GM12878 (cell line): Measurements from ENCODE around the gene GALNTL6. TPM values are rescaled to one million over a fixed set of nuclear protein-coding genes. Genes with fewer than 3 reads are reported as not detected.

Experiments used
- ATAC-seq: fragments of 200-7000 bp; cut with Tn5 transposase; 3 replicates; pipeline ENCODE4 v1.9.1; 2020; ENCODE audit warnings: mild to moderate bottlenecking, moderate library complexity
- BruUV-seq: library from RNA; stranded (reverse); fragments of 400-500 nt; replicated peaks from 2 replicates; lab custom pipeline; 2021; lab: Mats Ljungman, UMichigan
- CTCF ChIA-PET: fragments of 300-600 bp; sonication (Branson Sonifier 250); formaldehyde crosslinking; extraction: SDS; loops from one replicate; lab custom pipeline; 2021; ENCODE audit warnings: inconsistent platforms; lab: Yijun Ruan, JAX
- POLR2A ChIA-PET: fragments of 350-600 bp; formaldehyde crosslinking; extraction: SDS; loops from one replicate; lab custom pipeline; 2021; ENCODE audit warnings: inconsistent platforms; lab: Charles Lee
- RAD21 ChIA-PET: fragments of 300-600 bp; sonication (Branson Sonifier 250); formaldehyde crosslinking; loops from one replicate; lab custom pipeline; 2023; ENCODE audit warnings: antibody characterized with exemption; ENCODE audit not compliant: unreplicated experiment; lab: Charles Lee
- SMC1A ChIA-PET: fragments of 300-600 bp; sonication (Branson Sonifier 250); formaldehyde crosslinking; loops from one replicate; lab custom pipeline; 2023; ENCODE audit not compliant: unreplicated experiment, uncharacterized antibody; lab: Charles Lee
- DNase-seq: peaks from one replicate; pipeline ENCODE4 v3.0.0-alpha.2; 2011; ENCODE audit warnings: low read depth, low spot score
- FAIRE-seq: peaks from 3 replicates; lab custom pipeline; 2011; peaks lifted over from hg19 to GRCh38; lab: Jason Lieb, UNC
- H2AFZ ChIP-seq: 2 replicates; pipeline ENCODE4 v1.6.0; 2011; ENCODE audit warnings: low read depth, low read length, control low read depth; ENCODE audit not compliant: control insufficient read depth
- H3K27ac ChIP-seq: 2 replicates; pipeline ENCODE4 v1.5.1; 2011; ENCODE audit warnings: control low read depth; ENCODE audit not compliant: control insufficient read depth, insufficient read depth
- H3K27me3 ChIP-seq, 2 experiments: replicated peaks in 1 of 2; 2 replicates each; pipeline versions ENCODE4 v1.6.0 to v1.6.1; 2011; ENCODE audit warnings: low read length in 1 of 2; ENCODE audit not compliant: control insufficient read depth in 2 of 2, insufficient read depth in 2 of 2
- H3K36me3 ChIP-seq, 2 experiments: 2 replicates each; pipeline ENCODE4 v1.5.1; 2011; ENCODE audit warnings: low read length in 1 of 2; ENCODE audit not compliant: control insufficient read depth in 2 of 2, insufficient read depth in 2 of 2
- H3K4me1 ChIP-seq: 2 replicates; pipeline ENCODE4 v1.6.1; 2011; ENCODE audit warnings: mild to moderate bottlenecking, low read length, moderate library complexity, mixed read lengths; ENCODE audit not compliant: control insufficient read depth, insufficient read depth
- H3K4me2 ChIP-seq: 2 replicates; pipeline ENCODE4 v1.6.0; 2011; ENCODE audit warnings: control low read depth; ENCODE audit not compliant: control insufficient read depth, insufficient read depth
- H3K4me3 ChIP-seq: fragments of 200-600 bp; sonication (generic); 2 replicates; pipeline ENCODE4 v1.5.1; 2016
- H3K79me2 ChIP-seq: 2 replicates; pipeline ENCODE4 v1.6.0; 2011; ENCODE audit warnings: low read length; ENCODE audit not compliant: control insufficient read depth, insufficient read depth
- H3K9ac ChIP-seq: 2 replicates; pipeline ENCODE4 v1.8.0; 2011; ENCODE audit warnings: low read length, control low read depth, mixed read lengths; ENCODE audit not compliant: control insufficient read depth, insufficient read depth
- H3K9me3 ChIP-seq: replicated peaks from 3 replicates; pipeline ENCODE4 v1.5.1; 2011; ENCODE audit warnings: mild to moderate bottlenecking, low read length; ENCODE audit not compliant: control insufficient read depth, insufficient read depth
- H4K20me1 ChIP-seq: 2 replicates; pipeline ENCODE4 v1.6.0; 2011; ENCODE audit not compliant: control insufficient read depth, insufficient read depth
- ASH2L ChIP-seq: fragments of 300-600, 200-600 bp; sonication (generic); IDR thresholded peaks from 2 replicates; pipeline ENCODE4 v1.6.1; 2017; ENCODE audit warnings: low read depth, mild to moderate bottlenecking, borderline replicate concordance
- BMI1 ChIP-seq: fragments of 450-650 bp; IDR thresholded peaks from 2 replicates; pipeline ENCODE4 v1.6.1; 2016; ENCODE audit warnings: mild to moderate bottlenecking, moderate library complexity, borderline replicate concordance
- BRCA1 ChIP-seq: IDR thresholded peaks from 2 replicates; pipeline ENCODE4 v1.6.1; 2011; ENCODE audit warnings: low read depth, low read length, improper control_type of control experiment
- CBX5 ChIP-seq: sonication (generic); IDR thresholded peaks from 2 replicates; pipeline ENCODE4 v1.6.1; 2016; ENCODE audit warnings: low read depth, moderate library complexity, mild to moderate bottlenecking, inconsistent platforms
- CEBPZ ChIP-seq: fragments of 150-350 bp; IDR thresholded peaks from 2 replicates; pipeline ENCODE4 v1.6.1; 2016; ENCODE audit warnings: low read depth, low read length
- EGR1 ChIP-seq, 2 experiments: IDR thresholded peaks; 1 replicate in 1 of 2; 2 replicates in 1 of 2; pipeline ENCODE4 v1.6.1; 2011 to 2012; ENCODE audit warnings: low read depth in 2 of 2, low read length in 2 of 2, borderline replicate concordance in 1 of 2, mild to moderate bottlenecking in 1 of 2, moderate library complexity in 1 of 2
- ESRRA ChIP-seq: IDR thresholded peaks from 2 replicates; pipeline ENCODE4 v1.6.1; 2012; ENCODE audit warnings: mild to moderate bottlenecking, low read length, improper control_type of control experiment
- IKZF2 ChIP-seq, 2 experiments: fragments of 450-650 bp; IDR thresholded peaks; 2 replicates each; pipeline ENCODE4 v1.6.1; 2017; ENCODE audit warnings: mild to moderate bottlenecking in 2 of 2, moderate library complexity in 2 of 2
- KLF5 ChIP-seq: fragments of 450-650 bp; IDR thresholded peaks from 2 replicates; pipeline ENCODE4 v1.6.1; 2014; ENCODE audit warnings: mild to moderate bottlenecking; ENCODE audit not compliant: partially characterized antibody
- MTA3 ChIP-seq: IDR thresholded peaks from 2 replicates; pipeline ENCODE4 v1.6.1; 2012; ENCODE audit warnings: low read length, inconsistent platforms, borderline replicate concordance
- NFYA ChIP-seq: IDR thresholded peaks from 2 replicates; pipeline ENCODE4 v1.6.1; 2011; ENCODE audit warnings: low read depth, mild to moderate bottlenecking, low read length, improper control_type of control experiment, borderline replicate concordance
- PRDM15 ChIP-seq: fragments of 450-650 bp; formaldehyde crosslinking; IDR thresholded peaks from 2 replicates; pipeline ENCODE4 v1.4.0; 2020; ENCODE audit warnings: mild to moderate bottlenecking, moderate library complexity
- RAD51 ChIP-seq: fragments of 450-650 bp; IDR thresholded peaks from 2 replicates; pipeline ENCODE4 v1.6.1; 2016; ENCODE audit warnings: moderate library complexity, mild to moderate bottlenecking, inconsistent platforms
- SKIL ChIP-seq: fragments of 450-650 bp; IDR thresholded peaks from 2 replicates; pipeline ENCODE4 v1.6.1; 2017; ENCODE audit warnings: mild to moderate bottlenecking, low read depth, inconsistent platforms; ENCODE audit not compliant: poor library complexity, severe bottlenecking
- SMAD5 ChIP-seq: IDR thresholded peaks from 2 replicates; pipeline ENCODE4 v1.6.1; 2016; ENCODE audit warnings: antibody characterized with exemption, low read depth
- TAF1 ChIP-seq: IDR thresholded peaks from 2 replicates; pipeline ENCODE4 v1.6.1; 2011; ENCODE audit warnings: mild to moderate bottlenecking, low read depth, low read length, borderline replicate concordance
- WRNIP1 ChIP-seq: IDR thresholded peaks from 2 replicates; pipeline ENCODE4 v1.6.1; 2011; ENCODE audit warnings: low read depth, low read length, improper control_type of control experiment, borderline replicate concordance
- WGBS: methylation state at CpG from one replicate; pipeline ENCODE4 v1.1.6; 2016; ENCODE audit warnings: low lambda C conversion rate; ENCODE audit not compliant: insufficient replicate concordance, insufficient coverage; ENCODE audit errors: missing lambda C conversion rate; 5-methylcytosine and 5-hydroxymethylcytosine counted together
- in situ Hi-C: fragments of 300-500 bp; cut with MboI; formaldehyde crosslinking; loops from 9 replicates; pipeline ENCODE4 v1.14.3; 2018; ENCODE audit warnings: mixed read lengths
- intact Hi-C: fragments of 100-400 bp; cut with micrococcal nuclease; formaldehyde crosslinking; loops from one replicate; pipeline ENCODE4 v1.14.2; 2022; ENCODE audit not compliant: unreplicated experiment
- polyA plus RNA-seq, 11 experiments: library from polyadenylated mRNA; depleted of rRNA in 4 of 11; unstranded in 6 of 11; stranded (reverse) in 5 of 11; fragments of >200 nt; fragmentation: Nextera tagmentation in 4 of 11; fragmentation: Illumina TruSeq in 1 of 11; extraction: Ambion mirVana in 4 of 11; extraction: Trizol in 1 of 11; gene quantifications; 1 replicate in 1 of 11; 2 replicates in 10 of 11; pipeline versions ENCODE4 v1.2.1 to v1.2.3, GENCODE V29; 2011 to 2016; ENCODE audit warnings: inconsistent platforms in 2 of 11, missing spikeins in 2 of 11, low read depth in 1 of 11
- total RNA-seq, 4 experiments: library from RNA; depleted of rRNA in 3 of 4; stranded (reverse); fragments of >200 nt in 3 of 4; fragmentation: Illumina TruSeq in 1 of 4; extraction: Trizol in 1 of 4; gene quantifications; 2 replicates each; pipeline versions ENCODE4 v1.2.1 to v1.2.3, GENCODE V29; 2013 to 2021

GALNTL6 gene
- total and polyA plus RNA-seq, 10 of the 15 experiments (the other 5 are each of a cell fraction or from before 2014, with no cell fraction given): 0.01 to 0.29 TPM; not detected in 8

GRCh38 chr4:171875291-171875690, 62.1 kb downstream of the GALNTL6 start:
- H3K4me1 ChIP-seq: no peaks in the 10 kb centered on the region
- H3K4me2 ChIP-seq: no peak overlapping the region
- RAD21 ChIA-PET: no interaction called here
- POLR2A ChIA-PET: no interaction called here
- H3K27me3 ChIP-seq: no peaks in the 10 kb centered on the region
- in situ Hi-C loops: no loop called here
- H3K27ac ChIP-seq: no peak overlapping the region
- TF ChIP-seq SMAD5 (no peak), RAD51 (no peak), BRCA1 (no peak), CBX5 (no peak), BMI1 (no peak), IKZF2 (IDR thresholded peaks at IDR 0.05) (no peak), NFYA (no peak), CEBPZ (no peak), KLF5 (no peak), PRDM15 (CRISPR knock-in tag) (no peak), TAF1 (no peak), MTA3 (no peak), WRNIP1 (no peak), ASH2L (no peak), SKIL (no peak), ESRRA (no peak), EGR1 (IDR thresholded peaks at IDR 0.05; ENCODE audit: borderline replicate concordance in 1 of 2, low read depth in 2 of 2, low read length in 2 of 2) (no peak)
- TF ChIP-seq, all 136 proteins: peak for 0
- DNase-seq (no peak), FAIRE-seq (no peak), ATAC-seq (peak; percentile 45; the same call in 1 of the 3 replicates)
- SMC1A ChIA-PET: no interaction called here
- BruUV-seq: no TSS peak
- no peak overlapping the region for H3K9ac ChIP-seq
- no peaks in the 10 kb centered on the region for H4K20me1 ChIP-seq
- intact Hi-C loops: no loop called here
- no peak overlapping the region for H2AFZ ChIP-seq
- CTCF ChIA-PET: no interaction called here
- no peak overlapping the region for H3K4me3 ChIP-seq
- 19% methylated on average over 3 of the region's 3 CpGs for WGBS
- H3K79me2 ChIP-seq: no peaks in the 10 kb centered on the region
- H3K36me3 ChIP-seq: no peaks in the 10 kb centered on the region
- no peaks in the 10 kb centered on the region for H3K9me3 ChIP-seq
